HL-60 (cell line): ENCODE measurements around the gene MBNL1.

Source experiments
- DNase-seq, 2 experiments: peaks; one replicate each; pipeline ENCODE4 v3.0.0-alpha.2; 2010 to 2020; ENCODE audit warnings: low read depth in 1 of 2, low spot score in 1 of 2
- H3K27ac ChIP-seq: fragments of 250-450 bp; sonication (Bioruptor Pico); replicated peaks from 2 replicates; pipeline ENCODE4 v1.5.1; 2020; ENCODE audit warnings: mild to moderate bottlenecking, moderate library complexity
- H3K27me3 ChIP-seq: fragments of 250-450 bp; sonication (Bioruptor Pico); 2 replicates; pipeline ENCODE4 v1.5.1; 2021; ENCODE audit warnings: mild to moderate bottlenecking, moderate library complexity; ENCODE audit not compliant: insufficient read depth, poor library complexity, severe bottlenecking
- H3K4me3 ChIP-seq: replicated peaks from 2 replicates; pipeline ENCODE4 v1.5.1; 2011; ENCODE audit warnings: mild to moderate bottlenecking, control low read depth, low read length; ENCODE audit not compliant: insufficient read depth
- GABPA ChIP-seq: IDR thresholded peaks from 2 replicates; pipeline ENCODE4 v1.6.1; 2012; ENCODE audit warnings: low read depth
- POLR2AphosphoS5 ChIP-seq: IDR thresholded peaks from 2 replicates; pipeline ENCODE4 v1.6.1; 2012; ENCODE audit warnings: low read depth
- SPI1 ChIP-seq: IDR thresholded peaks from 2 replicates; pipeline ENCODE4 v1.6.1; 2012; ENCODE audit warnings: low read depth, mild to moderate bottlenecking, borderline replicate concordance
- TF ChIP-seq, protein P1 (sequence below): IDR thresholded peaks from one replicate; pipeline ENCODE4 v1.5.1; 2011; ENCODE audit warnings: low read length, control low read depth, inconsistent platforms; ENCODE audit not compliant: insufficient read depth
- TF ChIP-seq, protein P2 (sequence below): IDR thresholded peaks from 2 replicates; pipeline ENCODE4 v1.6.1; 2012; ENCODE audit warnings: low read depth; ENCODE audit not compliant: insufficient replicate concordance

The MBNL1 gene

DNA sequence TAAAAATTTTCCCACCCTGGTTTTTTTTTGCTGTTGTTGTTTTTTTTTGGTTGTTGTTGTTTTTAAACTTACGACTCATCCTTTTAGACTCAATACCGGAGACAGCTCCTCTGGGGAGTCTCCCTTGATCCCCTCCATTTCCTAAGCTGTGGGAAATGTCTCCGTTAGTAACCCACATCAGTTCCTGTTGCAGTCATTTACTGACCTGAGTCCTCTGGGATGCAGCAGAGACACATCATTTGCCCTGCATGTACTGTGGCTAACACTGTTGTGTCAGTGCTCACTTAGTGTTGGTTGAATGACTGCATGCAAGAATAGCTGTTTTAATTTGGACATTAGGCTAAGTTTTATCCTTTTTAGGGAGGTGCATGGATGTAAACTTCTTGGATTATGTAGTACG lies 83.8 kb downstream of the MBNL1 start:
- no peak overlapping the region for H3K27ac ChIP-seq
- no peaks in the 10 kb centered on the region for H3K27me3 ChIP-seq
- H3K4me3 ChIP-seq: no peak overlapping the region
- TF ChIP-seq, protein P1, sequence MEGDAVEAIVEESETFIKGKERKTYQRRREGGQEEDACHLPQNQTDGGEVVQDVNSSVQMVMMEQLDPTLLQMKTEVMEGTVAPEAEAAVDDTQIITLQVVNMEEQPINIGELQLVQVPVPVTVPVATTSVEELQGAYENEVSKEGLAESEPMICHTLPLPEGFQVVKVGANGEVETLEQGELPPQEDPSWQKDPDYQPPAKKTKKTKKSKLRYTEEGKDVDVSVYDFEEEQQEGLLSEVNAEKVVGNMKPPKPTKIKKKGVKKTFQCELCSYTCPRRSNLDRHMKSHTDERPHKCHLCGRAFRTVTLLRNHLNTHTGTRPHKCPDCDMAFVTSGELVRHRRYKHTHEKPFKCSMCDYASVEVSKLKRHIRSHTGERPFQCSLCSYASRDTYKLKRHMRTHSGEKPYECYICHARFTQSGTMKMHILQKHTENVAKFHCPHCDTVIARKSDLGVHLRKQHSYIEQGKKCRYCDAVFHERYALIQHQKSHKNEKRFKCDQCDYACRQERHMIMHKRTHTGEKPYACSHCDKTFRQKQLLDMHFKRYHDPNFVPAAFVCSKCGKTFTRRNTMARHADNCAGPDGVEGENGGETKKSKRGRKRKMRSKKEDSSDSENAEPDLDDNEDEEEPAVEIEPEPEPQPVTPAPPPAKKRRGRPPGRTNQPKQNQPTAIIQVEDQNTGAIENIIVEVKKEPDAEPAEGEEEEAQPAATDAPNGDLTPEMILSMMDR: no peak
- TF ChIP-seq POLR2AphosphoS5 (no peak), GABPA (no peak), SPI1 (no peak)
- TF ChIP-seq, protein P2, sequence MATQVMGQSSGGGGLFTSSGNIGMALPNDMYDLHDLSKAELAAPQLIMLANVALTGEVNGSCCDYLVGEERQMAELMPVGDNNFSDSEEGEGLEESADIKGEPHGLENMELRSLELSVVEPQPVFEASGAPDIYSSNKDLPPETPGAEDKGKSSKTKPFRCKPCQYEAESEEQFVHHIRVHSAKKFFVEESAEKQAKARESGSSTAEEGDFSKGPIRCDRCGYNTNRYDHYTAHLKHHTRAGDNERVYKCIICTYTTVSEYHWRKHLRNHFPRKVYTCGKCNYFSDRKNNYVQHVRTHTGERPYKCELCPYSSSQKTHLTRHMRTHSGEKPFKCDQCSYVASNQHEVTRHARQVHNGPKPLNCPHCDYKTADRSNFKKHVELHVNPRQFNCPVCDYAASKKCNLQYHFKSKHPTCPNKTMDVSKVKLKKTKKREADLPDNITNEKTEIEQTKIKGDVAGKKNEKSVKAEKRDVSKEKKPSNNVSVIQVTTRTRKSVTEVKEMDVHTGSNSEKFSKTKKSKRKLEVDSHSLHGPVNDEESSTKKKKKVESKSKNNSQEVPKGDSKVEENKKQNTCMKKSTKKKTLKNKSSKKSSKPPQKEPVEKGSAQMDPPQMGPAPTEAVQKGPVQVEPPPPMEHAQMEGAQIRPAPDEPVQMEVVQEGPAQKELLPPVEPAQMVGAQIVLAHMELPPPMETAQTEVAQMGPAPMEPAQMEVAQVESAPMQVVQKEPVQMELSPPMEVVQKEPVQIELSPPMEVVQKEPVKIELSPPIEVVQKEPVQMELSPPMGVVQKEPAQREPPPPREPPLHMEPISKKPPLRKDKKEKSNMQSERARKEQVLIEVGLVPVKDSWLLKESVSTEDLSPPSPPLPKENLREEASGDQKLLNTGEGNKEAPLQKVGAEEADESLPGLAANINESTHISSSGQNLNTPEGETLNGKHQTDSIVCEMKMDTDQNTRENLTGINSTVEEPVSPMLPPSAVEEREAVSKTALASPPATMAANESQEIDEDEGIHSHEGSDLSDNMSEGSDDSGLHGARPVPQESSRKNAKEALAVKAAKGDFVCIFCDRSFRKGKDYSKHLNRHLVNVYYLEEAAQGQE: no peak
- no peak for DNase-seq

DNA sequence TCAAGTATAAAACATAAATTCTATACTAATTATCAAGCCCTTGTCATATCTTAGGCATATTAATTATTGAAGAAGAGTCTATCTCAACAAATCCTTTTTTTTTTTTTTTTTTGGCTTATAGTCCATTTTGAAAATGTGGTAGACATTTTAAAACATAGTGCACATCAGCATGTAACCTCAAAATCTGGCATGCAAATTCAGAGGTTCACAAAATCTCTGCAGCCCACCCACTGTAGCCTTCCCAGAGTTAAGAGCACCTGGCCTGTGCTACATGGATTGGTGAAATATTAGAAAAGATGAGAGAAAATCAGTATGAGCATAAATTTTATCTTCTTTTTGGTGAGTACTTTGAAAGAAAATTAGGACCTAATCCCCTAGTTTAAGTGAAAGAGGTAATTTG lies 84.8 kb downstream of the MBNL1 start:
- Histone ChIP-seq H3K4me3 (no peak overlapping the region), H3K27me3 (no peaks in the 10 kb centered on the region), H3K27ac (no peak overlapping the region)
- TF ChIP-seq, protein P1: no peak
- TF ChIP-seq POLR2AphosphoS5 (no peak), SPI1 (no peak), GABPA (no peak)
- TF ChIP-seq, protein P2: no peak
- DNase-seq: no peak

DNA sequence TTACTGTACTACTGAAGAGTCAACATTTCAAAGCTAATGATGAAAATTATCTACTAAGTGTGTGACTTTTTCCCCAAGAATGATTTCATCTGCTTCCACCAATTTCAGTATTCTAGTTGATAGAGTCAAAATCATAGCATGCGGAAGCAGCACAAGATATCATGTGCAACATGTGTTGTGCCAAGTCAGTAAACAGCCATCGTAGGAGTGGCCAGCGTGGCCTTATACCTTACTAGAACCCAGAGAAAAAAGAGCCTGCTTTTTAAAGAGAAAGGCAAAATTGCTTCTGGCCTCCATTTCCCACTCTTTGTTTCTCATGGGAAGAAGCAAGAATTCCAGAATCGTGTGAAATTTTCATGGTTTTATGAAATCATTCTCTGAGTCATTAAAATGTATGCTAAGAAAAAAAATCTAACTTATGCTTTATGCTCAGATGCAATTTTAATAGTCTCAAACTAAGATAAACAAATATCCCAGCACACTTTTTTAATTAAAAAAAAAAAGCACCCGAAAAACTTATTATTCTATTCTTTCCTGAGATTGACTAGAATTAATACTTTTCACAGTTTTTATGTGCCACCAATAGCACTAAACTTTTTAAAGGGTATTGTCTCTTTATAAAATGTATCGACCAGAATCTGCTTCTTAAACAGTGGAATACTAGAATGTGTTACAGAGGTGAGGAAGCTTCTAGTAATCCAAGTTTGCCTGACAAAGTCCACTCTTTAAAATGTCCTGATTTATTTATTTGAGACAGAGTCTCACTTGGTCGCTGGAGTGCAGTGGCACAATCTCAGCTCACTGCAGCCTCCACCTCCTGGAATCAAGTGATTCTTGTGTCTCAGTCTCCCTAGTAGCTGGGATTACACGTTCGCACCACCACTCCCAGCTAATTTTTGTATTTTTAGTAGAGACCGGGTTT lies 87.3 kb downstream of the MBNL1 start:
- Histone ChIP-seq H3K27ac (no peak overlapping the region), H3K4me3 (no peak overlapping the region), H3K27me3 (no peaks in the 10 kb centered on the region)
- DNase-seq: no peak
- TF ChIP-seq POLR2AphosphoS5 (no peak), GABPA (no peak), SPI1 (no peak)
- TF ChIP-seq, protein P1: no peak
- TF ChIP-seq, protein P2: no peak
